ENCODE results near the gene PVALEF. TPM values are rescaled to one million over a fixed set of nuclear protein-coding genes. Genes with fewer than 3 reads are reported as not detected.

Gene PVALEF
- total RNA-seq, 1 experiment from 2014 or later = not detected

DNA sequence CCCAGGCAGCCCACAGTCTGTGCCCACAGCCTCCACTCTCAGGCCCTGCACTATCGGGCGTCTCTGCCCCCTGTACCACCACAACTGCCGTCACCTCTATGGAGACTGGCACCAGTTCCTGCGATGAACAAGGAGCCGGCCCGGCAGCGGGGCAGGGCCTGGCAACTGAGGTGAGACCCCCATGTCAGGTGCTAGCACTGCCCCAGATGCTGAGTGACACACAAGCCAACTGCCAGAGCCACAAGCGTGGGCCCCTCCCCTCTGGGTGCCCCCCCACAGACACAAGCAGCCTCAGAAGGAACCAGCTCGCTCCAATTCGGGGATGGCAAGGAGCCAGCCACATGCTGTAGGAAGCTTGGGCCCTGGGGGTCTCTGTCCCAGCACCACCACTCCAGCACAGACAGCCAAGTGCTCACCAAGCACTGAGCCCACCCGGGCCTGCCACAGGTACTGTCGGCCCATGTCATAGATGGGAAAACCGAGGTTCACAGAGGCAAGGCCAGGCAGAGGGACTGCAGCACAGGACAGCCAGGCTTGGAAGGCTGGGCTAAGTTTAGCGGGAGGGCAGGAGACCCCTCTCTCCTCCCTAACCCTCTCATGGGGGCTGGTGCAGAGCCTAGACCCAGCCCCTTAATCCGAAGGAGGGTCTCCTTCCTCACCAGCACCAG, 1.5 kb upstream of the PVALEF start:
- Mint-ChIP-seq H3K4me3 (peak overlapping the region in 1 of 2 experiments; percentile 53; a peak in 1 of 5 replicates), H3K4me1 (no peaks in the 10 kb centered on the region)
- no peak overlapping the region for H4K5ac ChIP-seq (ENCODE audit: insufficient read length, low read depth, low read length)

More for the DNA sequence above, 1.5 kb upstream of the PVALEF start:
- no peak overlapping the region for H2BK120ac ChIP-seq (ENCODE audit: low read depth, low read length, poor library complexity, severe bottlenecking)
- TF ChIP-seq, protein P1, sequence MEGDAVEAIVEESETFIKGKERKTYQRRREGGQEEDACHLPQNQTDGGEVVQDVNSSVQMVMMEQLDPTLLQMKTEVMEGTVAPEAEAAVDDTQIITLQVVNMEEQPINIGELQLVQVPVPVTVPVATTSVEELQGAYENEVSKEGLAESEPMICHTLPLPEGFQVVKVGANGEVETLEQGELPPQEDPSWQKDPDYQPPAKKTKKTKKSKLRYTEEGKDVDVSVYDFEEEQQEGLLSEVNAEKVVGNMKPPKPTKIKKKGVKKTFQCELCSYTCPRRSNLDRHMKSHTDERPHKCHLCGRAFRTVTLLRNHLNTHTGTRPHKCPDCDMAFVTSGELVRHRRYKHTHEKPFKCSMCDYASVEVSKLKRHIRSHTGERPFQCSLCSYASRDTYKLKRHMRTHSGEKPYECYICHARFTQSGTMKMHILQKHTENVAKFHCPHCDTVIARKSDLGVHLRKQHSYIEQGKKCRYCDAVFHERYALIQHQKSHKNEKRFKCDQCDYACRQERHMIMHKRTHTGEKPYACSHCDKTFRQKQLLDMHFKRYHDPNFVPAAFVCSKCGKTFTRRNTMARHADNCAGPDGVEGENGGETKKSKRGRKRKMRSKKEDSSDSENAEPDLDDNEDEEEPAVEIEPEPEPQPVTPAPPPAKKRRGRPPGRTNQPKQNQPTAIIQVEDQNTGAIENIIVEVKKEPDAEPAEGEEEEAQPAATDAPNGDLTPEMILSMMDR (conservative IDR thresholded peaks at IDR 0.05) = no peak
- H3K23ac ChIP-seq (ENCODE audit: insufficient read length, low read depth, low read length) = no peak overlapping the region
- H2BK12ac ChIP-seq (ENCODE audit: insufficient read length, low read depth, low read length) = no peak overlapping the region
- H3K9me3 ChIP-seq (ENCODE audit: control insufficient read depth, low read depth, low read length) = no peaks in the 10 kb centered on the region
- H2AFZ ChIP-seq (ENCODE audit: low read length) = no peak overlapping the region
- H3K56ac ChIP-seq (ENCODE audit: insufficient read length, low read depth, low read length) = no peak overlapping the region
- H4K20me1 ChIP-seq (ENCODE audit: control insufficient read depth, insufficient read depth, insufficient read length) = peaks cover 4% of the 10 kb centered on the region
- H3T11ph ChIP-seq (ENCODE audit: low read length) = no peak overlapping the region
- no peaks in the 10 kb centered on the region for H3K79me2 ChIP-seq (ENCODE audit: insufficient read depth, low read length)
- no peak overlapping the region for H3K9ac ChIP-seq (ENCODE audit: extremely low read depth, insufficient read length, low read length)
- no peak overlapping the region for H2AK5ac ChIP-seq (ENCODE audit: insufficient read length, low read length)
- no peaks in the 10 kb centered on the region for H3K4me1 ChIP-seq (ENCODE audit: insufficient read depth, low read length)
- Mint-ChIP-seq H3K27me3 (ENCODE audit: low read depth) (peaks cover 14% of the 10 kb centered on the region), H3K36me3 (ENCODE audit: insufficient read depth in 1 of 3, low read depth in 3 of 3) (no peaks in the 10 kb centered on the region), H3K9me3 (no peaks in the 10 kb centered on the region), H3K27ac (no peak overlapping the region)
- H3K4ac ChIP-seq (ENCODE audit: low read depth, low read length) = no peak overlapping the region
- no peak overlapping the region for H4K8ac ChIP-seq (replicated peaks; ENCODE audit: insufficient read length, low read depth, low read length)
- no peak overlapping the region for H2BK5ac ChIP-seq (ENCODE audit: insufficient read length, low read length)
- no peak overlapping the region for H4K91ac ChIP-seq (ENCODE audit: insufficient read length, low read depth, low read length)
- H2BK20ac ChIP-seq (ENCODE audit: low read depth, low read length, poor library complexity, severe bottlenecking) = no peak overlapping the region
- no peaks in the 10 kb centered on the region for H3K27me3 ChIP-seq (ENCODE audit: insufficient read depth, low read length)
- no peaks in the 10 kb centered on the region for H3K79me1 ChIP-seq (ENCODE audit: insufficient read depth, low read depth, low read length, poor library complexity, severe bottlenecking)
- H3K4me2 ChIP-seq (ENCODE audit: insufficient read depth, insufficient read length, low read length) = no peak overlapping the region
- H3K18ac ChIP-seq (ENCODE audit: insufficient read length, low read depth, low read length) = no peak overlapping the region
- H2BK15ac ChIP-seq (ENCODE audit: low read depth, low read length) = no peak overlapping the region
- no peak for DNase-seq
- no peak overlapping the region for H3K27ac ChIP-seq (ENCODE audit: insufficient read length, low read depth, low read length)
- H3K23me2 ChIP-seq (ENCODE audit: insufficient read length, low read depth, low read length, poor library complexity, severe bottlenecking) = peaks cover 3% of the 10 kb centered on the region
- no peak overlapping the region for H3K14ac ChIP-seq (ENCODE audit: insufficient read depth, low read length)
- no CpG with 5 or more reads among the region's 15 CpGs for WGBS (ENCODE audit: extremely low coverage, insufficient read length, low lambda C conversion rate)

Data from H9 (cell line).